Measurements from ENCODE around the gene ALDH7A1.
A peak's percentile ranks its signal among the peaks of the same experiment; 100 is the strongest.

DNA sequence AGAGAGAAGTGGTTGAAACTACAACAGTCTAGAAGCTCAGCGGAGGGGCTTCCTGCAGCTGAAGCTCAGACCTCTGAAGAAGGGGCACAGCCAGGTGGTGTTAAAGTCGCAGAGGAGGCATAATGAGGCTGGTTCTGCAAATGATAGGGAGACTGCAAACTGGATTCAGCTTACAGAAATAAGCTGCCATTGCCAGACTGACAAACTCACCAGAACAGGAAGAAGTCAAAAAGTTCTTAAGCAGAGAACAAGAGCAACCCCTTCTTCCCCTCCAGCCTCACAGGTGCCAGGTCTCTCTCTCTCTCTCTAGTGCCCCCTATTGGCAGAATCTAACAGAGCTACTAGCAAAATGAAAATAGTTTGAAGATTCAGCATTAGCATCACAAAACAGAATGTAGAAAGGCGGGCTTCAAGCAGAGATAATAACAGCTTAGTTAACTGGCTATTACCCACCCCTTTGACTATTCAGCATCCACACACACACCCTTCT lies 95.1 kb downstream of the ALDH7A1 start:
- TF ChIP-seq, protein P1, sequence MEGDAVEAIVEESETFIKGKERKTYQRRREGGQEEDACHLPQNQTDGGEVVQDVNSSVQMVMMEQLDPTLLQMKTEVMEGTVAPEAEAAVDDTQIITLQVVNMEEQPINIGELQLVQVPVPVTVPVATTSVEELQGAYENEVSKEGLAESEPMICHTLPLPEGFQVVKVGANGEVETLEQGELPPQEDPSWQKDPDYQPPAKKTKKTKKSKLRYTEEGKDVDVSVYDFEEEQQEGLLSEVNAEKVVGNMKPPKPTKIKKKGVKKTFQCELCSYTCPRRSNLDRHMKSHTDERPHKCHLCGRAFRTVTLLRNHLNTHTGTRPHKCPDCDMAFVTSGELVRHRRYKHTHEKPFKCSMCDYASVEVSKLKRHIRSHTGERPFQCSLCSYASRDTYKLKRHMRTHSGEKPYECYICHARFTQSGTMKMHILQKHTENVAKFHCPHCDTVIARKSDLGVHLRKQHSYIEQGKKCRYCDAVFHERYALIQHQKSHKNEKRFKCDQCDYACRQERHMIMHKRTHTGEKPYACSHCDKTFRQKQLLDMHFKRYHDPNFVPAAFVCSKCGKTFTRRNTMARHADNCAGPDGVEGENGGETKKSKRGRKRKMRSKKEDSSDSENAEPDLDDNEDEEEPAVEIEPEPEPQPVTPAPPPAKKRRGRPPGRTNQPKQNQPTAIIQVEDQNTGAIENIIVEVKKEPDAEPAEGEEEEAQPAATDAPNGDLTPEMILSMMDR (IDR thresholded peaks at IDR 0.05; ENCODE audit: borderline replicate concordance, extremely low read depth, low read length, poor library complexity, severe bottlenecking) = peak; percentile 73
- TF ChIP-seq EZH2 (IDR thresholded peaks at IDR 0.05; ENCODE audit: borderline replicate concordance, low read depth, low read length, severe bottlenecking) = no peak

All from DND-41 (cell line).